Measurements from ENCODE around the gene GATAD1.

The GATAD1 gene

GRCh38 chr7:92508946-92509345, 61.7 kb downstream of the GATAD1 start:
- Histone ChIP-seq H3K27ac (ENCODE audit: low read length) (no peak overlapping the region), H3K9ac (ENCODE audit: low read length in 2 of 2) (no peak overlapping the region), H3K36me3 (ENCODE audit: control insufficient read depth in 2 of 2, insufficient read depth in 2 of 2, low read length in 2 of 2) (peaks cover 10 to 23% of the 10 kb centered on the region in 2 donors), H3K4me1 (ENCODE audit: control insufficient read depth, insufficient read depth, low read length) (no peaks in the 10 kb centered on the region), H3K27me3 (ENCODE audit: control insufficient read depth in 1 of 2, insufficient read depth in 2 of 2, low read length in 2 of 2) (no peaks in the 10 kb centered on the region), H3K9me3 (ENCODE audit: control insufficient read depth in 2 of 2, low read length in 2 of 2) (no peaks in the 10 kb centered on the region), H3K4me3 (ENCODE audit: low read length in 2 of 2) (no peak overlapping the region)

Data from stomach smooth muscle (tissue), 2 donors.